ENCODE results near the gene TSC2. TPM values are rescaled to one million over a fixed set of nuclear protein-coding genes. Genes with fewer than 3 reads are reported as not detected.
"Not testable (repeated sequence)": the region's sequence is repeated elsewhere in the genome, so short reads cannot be mapped to it uniquely, and the experiment has no call there.

Gene TSC2
- total RNA-seq, 1 experiment from 2014 or later = 42.6 TPM

DNA sequence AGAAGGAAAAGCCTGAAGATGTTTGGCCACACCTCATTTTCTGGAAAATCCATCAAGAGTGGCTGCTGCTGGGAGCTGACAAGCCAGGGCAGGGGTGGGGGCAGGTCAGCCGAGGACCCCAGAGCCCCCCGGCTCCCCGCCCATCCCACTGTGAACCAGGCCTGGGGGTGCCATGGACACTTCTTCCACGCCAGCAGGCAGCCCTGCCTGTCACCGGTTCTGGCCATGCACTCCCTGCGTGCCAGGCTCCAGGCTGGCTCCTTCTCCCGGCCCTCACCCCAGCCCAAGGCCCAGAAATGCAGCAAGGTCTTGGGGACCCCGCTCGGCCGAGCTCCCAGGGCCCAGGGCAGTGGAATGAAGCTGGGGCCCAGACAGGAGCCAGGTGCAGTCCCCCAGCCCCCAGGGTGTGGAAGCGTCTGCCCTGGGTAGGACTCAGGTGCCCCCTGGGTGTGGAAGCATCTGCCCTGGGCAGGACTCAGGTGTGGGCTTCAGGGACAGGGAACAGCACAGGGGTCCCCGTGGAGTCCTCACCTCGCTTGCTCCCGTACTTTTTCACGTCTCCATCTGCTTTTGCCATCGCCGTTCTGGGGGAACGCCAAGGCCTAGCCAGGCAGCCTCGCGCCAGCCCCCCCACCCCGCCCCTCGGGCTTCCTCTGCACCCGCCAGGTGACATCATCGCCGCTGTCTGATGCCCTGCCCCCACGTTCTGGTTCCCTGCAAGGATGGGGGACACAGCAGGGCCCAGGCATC lies 75.3 kb downstream of the TSC2 start:
- not testable (repeated sequence) for H3K27me3 ChIP-seq (ENCODE audit: control insufficient read depth, insufficient read depth, low read length); H3K4me3 ChIP-seq (ENCODE audit: insufficient read depth, low read depth, low read length); H3K36me3 ChIP-seq (replicated peaks; ENCODE audit: control insufficient read depth, insufficient read depth, low read length)

DNA sequence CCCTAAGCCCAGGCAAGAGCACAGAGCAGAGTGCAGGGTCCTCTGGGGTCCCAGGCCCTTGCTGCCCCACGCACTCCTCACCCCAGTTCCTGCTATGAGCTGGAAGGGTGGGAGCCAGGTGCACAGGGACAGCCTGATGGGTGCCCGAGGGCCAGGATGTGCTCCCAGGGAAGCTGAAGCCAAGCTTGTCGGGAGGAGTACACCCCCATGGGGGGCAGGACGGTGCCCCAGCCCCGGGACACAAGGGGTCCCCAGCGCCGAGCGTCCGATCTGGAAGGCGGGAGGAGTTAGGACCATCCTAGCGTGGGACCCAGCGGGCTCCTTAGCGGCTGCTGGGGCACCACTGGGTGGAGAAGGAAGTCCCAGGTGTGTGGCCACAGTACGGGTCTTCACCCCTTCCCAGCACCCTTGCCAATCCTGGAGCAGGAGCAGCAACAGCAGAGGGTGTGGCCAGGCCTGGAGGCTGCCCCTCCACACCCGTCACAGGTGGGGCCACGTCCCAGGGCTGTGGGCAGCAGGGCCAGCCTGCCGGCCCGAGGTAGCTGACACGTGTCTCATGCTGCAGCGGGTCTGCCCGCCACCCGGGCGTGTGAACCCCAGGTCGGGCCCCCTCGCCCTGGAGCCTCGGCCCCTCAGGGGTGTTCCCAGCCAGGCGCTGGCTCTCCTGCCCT lies 76.1 kb downstream of the TSC2 start:
- not testable (repeated sequence) for H3K27me3 ChIP-seq (ENCODE audit: control insufficient read depth, insufficient read depth, low read length); H3K36me3 ChIP-seq (replicated peaks; ENCODE audit: control insufficient read depth, insufficient read depth, low read length); H3K4me3 ChIP-seq (ENCODE audit: insufficient read depth, low read depth, low read length); DNase-seq

More for the DNA sequence above, 75.3 kb downstream of the TSC2 start:
- DNase-seq = not testable (repeated sequence)

DNA sequence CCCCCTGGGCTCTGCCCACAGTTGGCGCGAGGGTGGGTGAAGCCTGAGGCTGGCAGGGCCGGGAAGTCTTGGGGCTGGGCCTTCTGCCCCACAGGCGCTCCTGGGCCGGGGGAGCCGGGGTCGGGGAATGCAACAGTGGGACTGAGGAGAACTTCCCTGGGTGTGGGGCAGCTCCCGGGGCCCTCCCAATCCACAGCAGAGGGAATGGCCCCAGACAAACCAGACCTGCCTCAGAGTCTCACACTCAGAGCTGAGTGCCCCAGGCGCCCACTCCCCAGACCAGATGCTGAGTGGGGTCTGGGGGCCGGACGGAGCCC lies 76.5 kb downstream of the TSC2 start:
- H3K4me3 ChIP-seq (ENCODE audit: insufficient read depth, low read depth, low read length); H3K36me3 ChIP-seq (replicated peaks; ENCODE audit: control insufficient read depth, insufficient read depth, low read length); H3K27me3 ChIP-seq (ENCODE audit: control insufficient read depth, insufficient read depth, low read length): not testable (repeated sequence)
- peak; percentile 56 for DNase-seq

DNA sequence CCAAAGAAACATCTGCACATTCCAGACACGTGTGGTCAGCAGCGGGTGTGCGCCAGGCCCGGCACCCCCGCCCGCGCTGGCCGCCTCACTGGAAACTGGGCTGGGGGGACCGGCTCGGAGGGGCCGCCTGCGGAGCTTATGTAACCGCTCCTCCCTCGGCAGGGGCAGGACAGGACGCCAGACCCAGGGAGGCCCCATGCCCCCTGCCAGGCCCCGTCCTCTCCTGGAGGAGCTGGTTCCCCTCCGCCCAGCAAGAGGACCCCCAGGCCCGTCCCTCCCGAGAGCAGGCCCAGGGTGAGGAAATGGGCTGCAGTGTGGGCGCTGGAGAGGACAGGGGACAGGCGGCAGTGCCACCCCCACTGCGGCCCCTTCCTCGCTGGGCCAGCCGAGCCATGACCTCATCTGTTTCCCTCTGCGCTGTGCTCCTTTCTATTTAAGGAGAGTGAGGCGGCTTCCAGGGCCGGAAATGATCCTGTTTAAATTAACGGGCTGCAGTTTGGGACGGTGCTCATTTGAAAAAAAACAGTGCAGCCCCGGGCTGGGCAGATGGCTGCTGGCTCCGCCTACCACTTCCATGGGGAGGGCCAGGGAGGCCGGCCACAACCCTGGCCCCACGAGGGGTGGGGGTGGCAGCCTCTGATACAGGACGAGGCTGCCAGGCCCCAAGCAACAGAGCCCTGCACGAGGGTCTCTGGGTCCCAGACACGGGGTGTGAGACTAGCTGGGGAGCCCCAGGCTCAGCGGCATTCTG lies 77.1 kb downstream of the TSC2 start:
- not testable (repeated sequence) for H3K4me3 ChIP-seq (ENCODE audit: insufficient read depth, low read depth, low read length); H3K27me3 ChIP-seq (ENCODE audit: control insufficient read depth, insufficient read depth, low read length); H3K36me3 ChIP-seq (replicated peaks; ENCODE audit: control insufficient read depth, insufficient read depth, low read length)
- peak; percentile 55 for DNase-seq

DNA sequence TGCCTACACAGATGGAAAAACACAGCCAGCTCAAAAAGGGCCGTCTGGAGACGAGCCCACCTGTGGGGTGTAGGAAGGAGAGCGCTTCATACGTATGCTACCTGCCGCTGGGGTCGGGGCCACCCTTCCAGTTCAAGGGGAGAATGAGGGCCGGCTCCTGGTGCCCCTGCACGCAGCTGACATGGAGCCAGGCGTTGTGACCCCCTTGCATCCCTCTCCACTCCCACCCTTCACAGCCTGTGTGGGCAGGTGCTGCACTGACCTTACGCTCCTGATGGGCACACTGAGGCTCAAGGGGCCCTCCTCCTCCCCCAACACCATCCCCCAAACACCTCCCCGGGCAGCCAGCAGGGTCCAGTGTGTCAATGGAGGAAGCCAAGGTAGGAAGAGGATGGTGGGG lies 77.8 kb downstream of the TSC2 start:
- H3K4me3 ChIP-seq (ENCODE audit: insufficient read depth, low read depth, low read length); DNase-seq; H3K36me3 ChIP-seq (replicated peaks; ENCODE audit: control insufficient read depth, insufficient read depth, low read length); H3K27me3 ChIP-seq (ENCODE audit: control insufficient read depth, insufficient read depth, low read length): not testable (repeated sequence)

DNA sequence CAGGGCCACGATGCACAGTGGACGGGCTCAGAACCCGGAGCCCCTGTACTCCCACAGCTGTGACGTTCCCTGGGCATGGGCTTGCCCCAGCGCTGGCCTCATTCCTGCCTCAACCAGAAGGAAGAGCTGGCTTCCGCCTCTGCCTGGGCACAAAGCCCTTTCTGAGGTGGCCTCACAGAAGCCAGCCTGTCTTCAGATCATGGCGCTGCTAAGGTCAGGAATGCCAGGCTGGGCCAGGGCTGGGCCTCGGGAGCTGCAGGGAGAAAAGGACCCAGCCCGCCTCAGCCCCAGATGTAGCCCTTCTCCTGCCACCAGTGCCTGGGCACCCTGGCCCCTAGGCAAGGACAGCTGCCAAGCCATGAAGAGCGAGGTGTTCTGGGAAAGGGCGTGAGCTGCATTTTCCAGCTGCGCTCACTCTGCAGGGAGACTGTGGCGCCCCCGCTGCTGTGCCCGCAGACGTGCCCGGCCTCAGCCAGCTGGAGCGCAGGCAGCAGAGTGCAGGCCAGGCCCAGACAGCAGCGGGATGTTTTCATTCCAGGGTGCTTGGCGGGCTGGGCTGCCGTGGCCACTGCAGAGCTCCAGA lies 78.5 kb downstream of the TSC2 start:
- not testable (repeated sequence) for H3K27me3 ChIP-seq (ENCODE audit: control insufficient read depth, insufficient read depth, low read length); DNase-seq; H3K4me3 ChIP-seq (ENCODE audit: insufficient read depth, low read depth, low read length); H3K36me3 ChIP-seq (replicated peaks; ENCODE audit: control insufficient read depth, insufficient read depth, low read length)

DNA sequence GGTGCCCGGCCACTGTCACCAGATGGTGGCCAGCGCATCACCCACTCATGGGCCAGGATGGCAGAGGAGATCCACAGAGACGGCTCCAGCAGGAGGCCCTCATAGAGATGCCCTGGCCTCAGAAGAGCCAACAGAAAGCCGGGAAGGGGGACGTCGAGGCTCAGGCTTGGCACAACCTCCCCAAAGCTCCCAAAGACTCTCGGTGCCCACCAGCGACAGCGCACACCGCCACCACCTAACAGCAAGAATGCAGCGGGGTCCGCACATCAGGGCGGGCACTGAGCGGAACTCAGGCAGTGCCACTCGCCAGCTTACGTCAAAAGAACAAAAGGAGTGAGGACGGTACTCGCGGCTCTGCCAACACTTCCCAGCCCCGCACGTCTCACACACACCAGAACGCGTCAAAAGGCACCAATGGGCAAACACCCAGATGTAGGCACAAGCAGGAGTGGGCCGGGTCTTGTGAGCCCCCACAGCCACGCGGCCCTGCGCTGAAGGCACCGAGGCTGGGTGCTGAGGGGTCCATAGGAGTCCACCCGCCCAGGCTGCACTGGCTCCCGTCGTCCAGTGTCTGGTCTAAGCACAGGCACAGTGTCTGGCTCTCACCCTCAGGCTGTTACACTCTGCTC lies 79.3 kb downstream of the TSC2 start:
- H3K36me3 ChIP-seq (replicated peaks; ENCODE audit: control insufficient read depth, insufficient read depth, low read length); H3K4me3 ChIP-seq (ENCODE audit: insufficient read depth, low read depth, low read length); DNase-seq; H3K27me3 ChIP-seq (ENCODE audit: control insufficient read depth, insufficient read depth, low read length): not testable (repeated sequence)

DNA sequence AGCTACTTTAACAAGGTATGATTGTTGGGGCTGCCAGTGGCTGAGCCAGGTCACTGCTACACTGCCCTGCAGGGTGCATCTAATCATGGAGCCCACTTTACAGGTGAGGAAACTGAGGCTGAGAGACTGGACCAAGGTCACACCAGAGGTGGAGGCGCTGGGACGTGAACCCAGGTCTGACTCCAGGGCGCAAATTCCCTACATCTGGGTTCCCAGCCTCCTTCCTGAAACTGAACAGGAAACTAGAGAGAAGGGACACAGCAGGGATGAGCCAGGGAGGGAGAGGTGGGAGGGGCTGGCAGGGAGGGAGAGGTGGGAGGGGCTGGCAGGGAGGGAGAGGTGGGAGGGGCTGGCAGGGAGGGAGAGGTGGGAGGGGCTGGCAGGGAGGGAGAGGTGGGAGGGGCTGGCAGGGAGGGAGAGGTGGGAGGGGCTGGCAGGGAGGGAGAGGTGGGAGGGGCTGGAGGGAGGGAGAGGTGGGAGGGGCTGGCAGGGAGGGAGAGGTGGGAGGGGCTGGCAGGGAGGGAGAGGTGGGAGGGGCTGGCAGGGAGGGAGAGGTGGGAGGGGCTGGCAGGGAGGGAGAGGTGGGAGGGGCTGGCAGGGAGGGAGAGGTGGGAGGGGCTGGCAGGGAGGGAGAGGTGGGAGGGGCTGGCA lies 80.0 kb downstream of the TSC2 start:
- not testable (repeated sequence) for DNase-seq; H3K36me3 ChIP-seq (replicated peaks; ENCODE audit: control insufficient read depth, insufficient read depth, low read length); H3K27me3 ChIP-seq (ENCODE audit: control insufficient read depth, insufficient read depth, low read length); H3K4me3 ChIP-seq (ENCODE audit: insufficient read depth, low read depth, low read length)

DNA sequence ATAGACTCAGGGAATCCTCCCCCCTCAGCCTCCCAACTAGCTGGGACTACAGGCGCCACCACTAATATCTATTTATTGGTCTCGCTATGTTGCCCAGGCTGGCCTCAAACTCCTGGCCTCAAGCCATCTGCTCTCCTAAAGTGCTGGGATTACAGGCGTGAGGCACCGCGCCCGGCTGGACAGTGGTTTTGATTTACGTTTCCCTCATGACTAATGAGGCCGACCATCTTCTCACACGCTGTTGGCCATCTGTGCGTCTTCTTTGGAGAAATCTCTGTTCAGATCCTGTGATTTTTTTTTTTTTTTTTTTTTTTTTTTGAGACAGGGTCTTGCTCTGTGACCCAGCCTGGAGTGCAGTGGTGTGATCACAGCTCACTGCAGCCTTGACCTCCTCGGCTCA lies 81.5 kb downstream of the TSC2 start:
- H3K36me3 ChIP-seq (replicated peaks; ENCODE audit: control insufficient read depth, insufficient read depth, low read length); H3K27me3 ChIP-seq (ENCODE audit: control insufficient read depth, insufficient read depth, low read length); DNase-seq; H3K4me3 ChIP-seq (ENCODE audit: insufficient read depth, low read depth, low read length): not testable (repeated sequence)

DNA sequence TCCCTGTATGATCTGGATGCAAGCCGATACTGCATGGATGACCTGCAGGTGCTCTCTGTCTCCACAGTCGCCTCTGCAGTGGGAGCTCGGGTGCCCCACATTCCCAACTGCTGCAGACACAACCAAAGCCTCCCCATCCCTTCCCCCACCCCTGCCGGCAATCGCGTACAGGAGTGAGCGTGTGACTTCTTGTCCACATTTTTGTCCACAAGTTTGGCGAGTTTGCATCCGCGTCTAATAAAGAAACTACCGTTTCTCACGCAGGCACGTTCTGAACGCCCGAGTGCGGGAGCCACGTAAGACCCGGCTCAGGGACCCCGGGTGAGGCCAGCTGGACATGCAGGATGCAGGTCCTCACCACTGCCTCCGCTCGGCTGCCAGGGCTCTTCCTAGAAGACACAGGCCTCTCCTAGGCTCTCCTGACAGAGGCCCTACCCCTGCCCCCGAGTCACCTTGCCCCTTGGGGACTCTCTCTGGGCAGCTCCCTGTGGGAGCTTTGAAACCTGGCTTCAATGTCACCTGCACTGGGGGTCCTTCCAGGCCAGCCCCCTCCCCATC lies 82.2 kb downstream of the TSC2 start:
- H3K27me3 ChIP-seq (ENCODE audit: control insufficient read depth, insufficient read depth, low read length); H3K36me3 ChIP-seq (replicated peaks; ENCODE audit: control insufficient read depth, insufficient read depth, low read length); DNase-seq; H3K4me3 ChIP-seq (ENCODE audit: insufficient read depth, low read depth, low read length): not testable (repeated sequence)

DNA sequence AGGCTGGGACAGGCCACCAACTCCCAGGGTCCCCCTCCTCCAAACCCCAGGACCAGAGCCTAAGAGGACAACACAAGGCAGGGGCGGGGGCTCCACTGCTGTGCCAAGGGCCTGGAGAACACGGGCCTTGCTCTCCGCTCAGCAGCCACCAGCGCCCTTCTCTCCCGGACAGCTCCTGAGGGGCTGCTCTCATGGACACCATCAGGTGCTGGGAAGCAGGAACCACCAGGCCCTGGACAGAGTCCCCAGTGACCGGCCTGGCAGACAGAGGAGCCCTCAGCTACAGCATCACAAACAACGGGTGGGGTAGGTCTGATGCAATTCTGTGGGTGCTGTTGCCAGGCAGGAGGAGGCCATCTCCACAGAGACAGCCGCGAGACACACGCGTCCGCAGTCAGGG lies 86.0 kb downstream of the TSC2 start:
- not testable (repeated sequence) for H3K4me3 ChIP-seq (ENCODE audit: insufficient read depth, low read depth, low read length); DNase-seq; H3K27me3 ChIP-seq (ENCODE audit: control insufficient read depth, insufficient read depth, low read length); H3K36me3 ChIP-seq (replicated peaks; ENCODE audit: control insufficient read depth, insufficient read depth, low read length)

DNA sequence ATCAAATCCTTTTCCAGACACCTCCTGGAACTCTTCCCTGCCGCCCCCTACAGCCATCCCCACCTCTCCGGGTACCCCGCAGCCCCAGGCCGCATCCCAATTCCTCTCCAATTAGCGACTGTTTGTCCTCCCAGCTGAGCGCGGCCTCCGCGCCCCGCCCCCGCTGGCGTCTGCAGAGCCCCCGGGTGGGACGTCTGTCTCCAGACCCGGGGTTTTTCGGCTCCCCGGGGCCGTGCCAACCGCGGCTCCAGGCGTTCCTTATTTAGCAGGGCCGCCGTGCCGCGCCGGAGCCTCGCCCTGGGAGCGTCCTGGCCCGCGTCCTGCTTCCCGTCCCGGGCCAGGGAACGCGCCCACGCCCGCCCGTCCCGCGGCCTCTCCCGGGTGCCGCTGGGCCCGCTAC lies 87.3 kb downstream of the TSC2 start:
- H3K27me3 ChIP-seq (ENCODE audit: control insufficient read depth, insufficient read depth, low read length); H3K36me3 ChIP-seq (replicated peaks; ENCODE audit: control insufficient read depth, insufficient read depth, low read length); DNase-seq: not testable (repeated sequence)
- H3K4me3 ChIP-seq (ENCODE audit: insufficient read depth, low read depth, low read length) = peak overlapping the region; percentile 33

DNA sequence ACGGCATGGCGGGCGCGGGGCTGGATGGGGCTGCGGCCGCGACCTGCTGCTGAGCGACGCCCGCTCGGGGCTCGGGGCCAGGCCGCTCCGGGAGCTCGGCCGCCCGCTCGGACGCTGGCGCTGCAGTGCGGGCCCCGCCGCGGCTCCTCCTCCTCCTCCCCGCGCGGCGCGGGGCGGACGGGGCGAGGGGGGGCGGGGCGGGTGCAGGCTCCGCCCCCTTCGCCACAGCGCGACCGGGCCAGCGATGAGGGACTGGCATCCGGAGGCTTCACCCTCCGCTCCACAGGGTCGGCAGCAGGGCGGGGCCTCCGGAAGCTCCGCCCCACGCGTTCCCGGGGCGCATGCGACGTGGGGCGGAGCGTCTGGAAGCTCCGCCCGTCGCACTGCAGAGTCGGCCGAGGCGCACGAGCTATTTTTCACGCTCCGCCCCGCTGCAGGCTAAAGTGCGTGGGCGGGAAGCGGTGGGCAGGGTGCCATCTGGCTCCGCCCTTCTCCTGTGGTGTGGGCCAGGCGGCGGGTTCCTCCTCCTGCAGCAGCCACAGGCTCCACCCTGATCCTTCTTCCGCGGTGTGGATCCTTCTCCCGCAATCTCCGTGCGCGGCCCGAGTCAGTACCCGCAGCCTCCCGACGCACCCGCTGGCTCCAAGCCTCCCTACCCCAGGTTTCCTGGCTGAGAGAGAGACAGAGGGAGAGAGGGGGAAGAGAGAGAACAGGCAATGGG lies 88.1 kb downstream of the TSC2 start, which contains the start of gene PKD1:
PKD1 (minus strand) TSS at position 129 of the 721 bp plus-strand sequence. CDS start 209 bp downstream, outside the sequence.
- DNase-seq = peak; percentile 62
- H3K27me3 ChIP-seq (ENCODE audit: control insufficient read depth, insufficient read depth, low read length); H3K36me3 ChIP-seq (replicated peaks; ENCODE audit: control insufficient read depth, insufficient read depth, low read length): not testable (repeated sequence)
- peak within 1 kb of the TSS; percentile 50 for H3K4me3 ChIP-seq (ENCODE audit: insufficient read depth, low read depth, low read length)
